ENCODE data around the gene PKN2.
"Not testable (repeated sequence)": the region's sequence is repeated elsewhere in the genome, so short reads cannot be mapped to it uniquely, and the experiment has no call there.

PKN2 gene

GRCh38 chr1:88847643-88848042 lies 163.6 kb downstream of the PKN2 start:
- H3K9ac ChIP-seq (ENCODE audit: low read depth, low read length, poor library complexity, severe bottlenecking), result no peak overlapping the region

GRCh38 chr1:88851303-88852063 lies 167.4 kb downstream of the PKN2 start:
- Histone ChIP-seq H3K27me3 (ENCODE audit: insufficient read depth, low read length, poor library complexity, severe bottlenecking) (no peaks in the 10 kb centered on the region), H2AFZ (ENCODE audit: low read length) (no peak overlapping the region), H3K4me1 (ENCODE audit: insufficient read depth, low read length, poor library complexity, severe bottlenecking) (no peaks in the 10 kb centered on the region), H3K79me2 (ENCODE audit: insufficient read depth, low read length) (no peaks in the 10 kb centered on the region), H3K4me3 (ENCODE audit: low read length, poor library complexity, severe bottlenecking) (no peak overlapping the region), H3K36me3 (ENCODE audit: insufficient read depth, low read length) (peaks cover 58% of the 10 kb centered on the region), H3K9me2 (replicated peaks; ENCODE audit: low read depth, low read length) (no peaks in the 10 kb centered on the region), H3K9ac (ENCODE audit: low read depth, low read length, poor library complexity, severe bottlenecking) (no peak overlapping the region), H3K4me2 (ENCODE audit: low read depth, low read length, poor library complexity, severe bottlenecking) (no peak overlapping the region), H3K9me3 (ENCODE audit: insufficient read depth, low read depth, low read length) (no peaks in the 10 kb centered on the region), H4K20me1 (ENCODE audit: insufficient read depth, low read length, poor library complexity, severe bottlenecking) (no peaks in the 10 kb centered on the region), H3F3A (ENCODE audit: low read depth) (0 out of 2 replicates have a peak, but pooled peaks cover 3% of the 10 kb centered on the region)
- no peak for TF ChIP-seq EZH2phosphoT487 (IDR thresholded peaks at IDR 0.05; ENCODE audit: borderline replicate concordance)
- TF ChIP-seq CTCF (conservative IDR thresholded peaks at IDR 0.05; ENCODE audit: low read length), result no peak

More at GRCh38 chr1:88847643-88848042, 163.6 kb downstream of the PKN2 start:
- Histone ChIP-seq H4K20me1 (ENCODE audit: insufficient read depth, low read length, poor library complexity, severe bottlenecking) (no peaks in the 10 kb centered on the region), H3K9me3 (ENCODE audit: insufficient read depth, low read depth, low read length) (no peaks in the 10 kb centered on the region), H3K27me3 (ENCODE audit: insufficient read depth, low read length, poor library complexity, severe bottlenecking) (no peaks in the 10 kb centered on the region), H2AFZ (ENCODE audit: low read length) (no peak overlapping the region), H3K4me2 (ENCODE audit: low read depth, low read length, poor library complexity, severe bottlenecking) (no peak overlapping the region), H3F3A (ENCODE audit: low read depth) (0 out of 2 replicates have a peak, but pooled peaks cover 3% of the 10 kb centered on the region), H3K36me3 (ENCODE audit: insufficient read depth, low read length) (peaks cover 23% of the 10 kb centered on the region; the same call in 1 of the 2 replicates), H3K4me1 (ENCODE audit: insufficient read depth, low read length, poor library complexity, severe bottlenecking) (no peaks in the 10 kb centered on the region), H3K9me2 (replicated peaks; ENCODE audit: low read depth, low read length) (no peaks in the 10 kb centered on the region), H3K79me2 (ENCODE audit: insufficient read depth, low read length) (no peaks in the 10 kb centered on the region), H3K4me3 (ENCODE audit: low read length, poor library complexity, severe bottlenecking) (no peak overlapping the region)
- TF ChIP-seq EZH2phosphoT487 (IDR thresholded peaks at IDR 0.05; ENCODE audit: borderline replicate concordance) (no peak), CTCF (conservative IDR thresholded peaks at IDR 0.05; ENCODE audit: low read length) (no peak)

GRCh38 chr1:88867743-88868521 lies 183.9 kb downstream of the PKN2 start:
- Histone ChIP-seq H3K27me3 (ENCODE audit: insufficient read depth, low read length, poor library complexity, severe bottlenecking) (no peaks in the 10 kb centered on the region), H2AFZ (ENCODE audit: low read length) (no peak overlapping the region), H3K4me3 (ENCODE audit: low read length, poor library complexity, severe bottlenecking) (no peak overlapping the region), H3F3A (ENCODE audit: low read depth) (no peaks in the 10 kb centered on the region), H3K9ac (ENCODE audit: low read depth, low read length, poor library complexity, severe bottlenecking) (no peak overlapping the region), H4K20me1 (ENCODE audit: insufficient read depth, low read length, poor library complexity, severe bottlenecking) (peaks cover 32% of the 10 kb centered on the region), H3K4me1 (ENCODE audit: insufficient read depth, low read length, poor library complexity, severe bottlenecking) (no peaks in the 10 kb centered on the region), H3K9me3 (ENCODE audit: insufficient read depth, low read depth, low read length) (no peaks in the 10 kb centered on the region), H3K9me2 (replicated peaks; ENCODE audit: low read depth, low read length) (no peaks in the 10 kb centered on the region), H3K4me2 (ENCODE audit: low read depth, low read length, poor library complexity, severe bottlenecking) (no peak overlapping the region), H3K79me2 (ENCODE audit: insufficient read depth, low read length) (peaks cover 88% of the 10 kb centered on the region), H3K36me3 (ENCODE audit: insufficient read depth, low read length) (peaks cover 13% of the 10 kb centered on the region; the same call in 1 of the 2 replicates)
- no peak for TF ChIP-seq EZH2phosphoT487 (IDR thresholded peaks at IDR 0.05; ENCODE audit: borderline replicate concordance)
- TF ChIP-seq CTCF (conservative IDR thresholded peaks at IDR 0.05; ENCODE audit: low read length), result no peak

- H3K27me3 ChIP-seq (ENCODE audit: insufficient read depth, low read length, poor library complexity, severe bottlenecking); H3K9me3 ChIP-seq (ENCODE audit: insufficient read depth, low read depth, low read length); H3K36me3 ChIP-seq (ENCODE audit: insufficient read depth, low read length); H2AFZ ChIP-seq (ENCODE audit: low read length); H3K9ac ChIP-seq (ENCODE audit: low read depth, low read length, poor library complexity, severe bottlenecking); H3K4me3 ChIP-seq (ENCODE audit: low read length, poor library complexity, severe bottlenecking); H3K9me2 ChIP-seq (replicated peaks; ENCODE audit: low read depth, low read length); H3F3A ChIP-seq (ENCODE audit: low read depth); H3K4me1 ChIP-seq (ENCODE audit: insufficient read depth, low read length, poor library complexity, severe bottlenecking); H3K4me2 ChIP-seq (ENCODE audit: low read depth, low read length, poor library complexity, severe bottlenecking): not testable (repeated sequence)
- Histone ChIP-seq H3K79me2 (ENCODE audit: insufficient read depth, low read length) (peaks cover 88% of the 10 kb centered on the region), H4K20me1 (ENCODE audit: insufficient read depth, low read length, poor library complexity, severe bottlenecking) (peaks cover 39% of the 10 kb centered on the region)
Measured at GRCh38 chr1:88869644-88870043, 185.6 kb downstream of the PKN2 start.
